ENCODE results near the gene KLK14.

GRCh38 chr19:51063664-51064063, 19.0 kb downstream of the KLK14 start:
- TF ChIP-seq CTCF (IDR thresholded peaks at IDR 0.05; ENCODE audit: poor library complexity, severe bottlenecking): no peak
- TF ChIP-seq EP300 (conservative IDR thresholded peaks at IDR 0.05; ENCODE audit: poor library complexity, severe bottlenecking): no peak
- TF ChIP-seq MXI1 (conservative IDR thresholded peaks at IDR 0.05; ENCODE audit: poor library complexity, severe bottlenecking): no peak
